HEK293T (cell line): ENCODE results near the gene HMCN2.

Experiments used
- CTCF ChIA-PET: fragments of 350-600 bp; formaldehyde crosslinking; extraction: SDS; loops from one replicate; lab custom pipeline; 2021; ENCODE audit warnings: antibody characterized with exemption, inconsistent platforms; lab: Yijun Ruan, JAX
- POLR2A ChIA-PET: fragments of 350-600 bp; formaldehyde crosslinking; extraction: SDS; loops from one replicate; lab custom pipeline; 2020; ENCODE audit warnings: antibody characterized with exemption, inconsistent platforms; lab: Yijun Ruan, JAX
- DNase-seq: peaks from one replicate; pipeline ENCODE4 v3.0.0; 2012; ENCODE audit warnings: mixed read lengths; ENCODE audit errors: extremely low spot score
- ARNT ChIP-seq: fragments of 450-650 bp; IDR thresholded peaks from 2 replicates; pipeline ENCODE4 v1.6.1; 2017; ENCODE audit warnings: mild to moderate bottlenecking
- BHLHE40 ChIP-seq: fragments of 450-650 bp; IDR thresholded peaks from 2 replicates; pipeline ENCODE4 v1.6.1; 2016; ENCODE audit warnings: mild to moderate bottlenecking, moderate library complexity, borderline replicate concordance
- CTBP1 ChIP-seq: fragments of 450-650 bp; IDR thresholded peaks from 2 replicates; pipeline ENCODE4 v1.6.1; 2016; ENCODE audit warnings: borderline replicate concordance
- ELF4 ChIP-seq: fragments of 450-650 bp; IDR thresholded peaks from 2 replicates; pipeline ENCODE4 v1.6.1; 2017; ENCODE audit warnings: antibody characterized with exemption
- FOXA1 ChIP-seq: fragments of 450-650 bp; IDR thresholded peaks from 2 replicates; pipeline ENCODE4 v1.6.1; 2016; ENCODE audit warnings: mild to moderate bottlenecking
- FOXK2 ChIP-seq: fragments of 450-650 bp; IDR thresholded peaks from 2 replicates; pipeline ENCODE4 v1.6.1; 2016; ENCODE audit warnings: mild to moderate bottlenecking
- FOXM1 ChIP-seq: fragments of 450-650 bp; IDR thresholded peaks from 2 replicates; pipeline ENCODE4 v1.6.1; 2017; ENCODE audit warnings: mild to moderate bottlenecking, borderline replicate concordance
- HDGF ChIP-seq: fragments of 450-650 bp; IDR thresholded peaks from 2 replicates; pipeline ENCODE4 v1.6.1; 2017; ENCODE audit warnings: antibody characterized with exemption, borderline replicate concordance
- L3MBTL2 ChIP-seq: fragments of 450-650 bp; conservative IDR thresholded peaks from 2 replicates; pipeline ENCODE4 v1.6.1; 2016; ENCODE audit warnings: mild to moderate bottlenecking
- LEF1 ChIP-seq: fragments of 450-650 bp; IDR thresholded peaks from 2 replicates; pipeline ENCODE4 v1.6.1; 2017; ENCODE audit warnings: mild to moderate bottlenecking, borderline replicate concordance
- NFRKB ChIP-seq: fragments of 450-650 bp; IDR thresholded peaks from 2 replicates; pipeline ENCODE4 v1.6.1; 2016; ENCODE audit warnings: mild to moderate bottlenecking, moderate library complexity
- SP1 ChIP-seq: fragments of 450-650 bp; IDR thresholded peaks from 2 replicates; pipeline ENCODE4 v1.6.1; 2017
- SUZ12 ChIP-seq: fragments of 450-650 bp; IDR thresholded peaks from 2 replicates; pipeline ENCODE4 v1.6.1; 2016; ENCODE audit warnings: mild to moderate bottlenecking
- TARDBP ChIP-seq: fragments of 450-650 bp; IDR thresholded peaks from 2 replicates; pipeline ENCODE4 v1.6.1; 2016
- ZNF384 ChIP-seq: fragments of 450-650 bp; IDR thresholded peaks from 2 replicates; pipeline ENCODE4 v1.6.1; 2016
- TF ChIP-seq, protein P1 (sequence below): fragments of 450-650 bp; IDR thresholded peaks from 2 replicates; pipeline ENCODE4 v1.6.1; 2016

The HMCN2 gene

DNA sequence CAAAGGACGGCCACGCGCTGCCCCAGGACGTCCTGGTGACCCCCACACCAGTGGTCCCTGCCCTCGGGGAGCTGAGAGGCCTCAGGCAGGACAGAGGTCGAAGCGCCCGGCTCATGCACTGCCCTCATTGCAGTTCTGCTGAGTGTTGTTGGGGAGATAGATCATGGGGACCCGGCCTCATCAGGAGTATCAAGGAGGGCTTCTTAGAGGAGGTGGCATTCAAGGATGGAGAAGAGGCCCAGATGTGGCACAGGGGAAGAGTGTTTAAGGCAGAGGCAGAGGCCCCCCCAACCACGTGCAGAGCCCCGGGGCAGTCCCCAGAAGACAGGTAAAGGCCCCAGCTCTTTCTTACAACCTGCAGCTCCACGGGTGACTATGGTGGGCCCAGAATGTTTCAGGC is 205.4 kb downstream of the HMCN2 start:
- TF ChIP-seq ZNF384 (no peak), SUZ12 (no peak), FOXA1 (no peak), L3MBTL2 (no peak), LEF1 (no peak)
- TF ChIP-seq, protein P1, sequence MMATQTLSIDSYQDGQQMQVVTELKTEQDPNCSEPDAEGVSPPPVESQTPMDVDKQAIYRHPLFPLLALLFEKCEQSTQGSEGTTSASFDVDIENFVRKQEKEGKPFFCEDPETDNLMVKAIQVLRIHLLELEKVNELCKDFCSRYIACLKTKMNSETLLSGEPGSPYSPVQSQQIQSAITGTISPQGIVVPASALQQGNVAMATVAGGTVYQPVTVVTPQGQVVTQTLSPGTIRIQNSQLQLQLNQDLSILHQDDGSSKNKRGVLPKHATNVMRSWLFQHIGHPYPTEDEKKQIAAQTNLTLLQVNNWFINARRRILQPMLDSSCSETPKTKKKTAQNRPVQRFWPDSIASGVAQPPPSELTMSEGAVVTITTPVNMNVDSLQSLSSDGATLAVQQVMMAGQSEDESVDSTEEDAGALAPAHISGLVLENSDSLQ = no peak
- ChIA-PET POLR2A (no interaction called here), CTCF (no interaction called here)
- no peak for DNase-seq

GRCh38 chr9:130471411-130472183 is 206.0 kb downstream of the HMCN2 start:
- ChIA-PET POLR2A (no interaction called here), CTCF (no interaction called here)
- no peak for DNase-seq
- TF ChIP-seq FOXM1 (no peak), FOXK2 (no peak), SUZ12 (no peak), NFRKB (no peak), LEF1 (no peak), ARNT (no peak), HDGF (no peak), L3MBTL2 (no peak), ZNF384 (no peak), SP1 (no peak)
- TF ChIP-seq, protein P1 = no peak

GRCh38 chr9:130472184-130472705 is 206.7 kb downstream of the HMCN2 start:
- ChIA-PET CTCF (no interaction called here), POLR2A (no interaction called here)
- TF ChIP-seq ELF4 (no peak), HDGF (no peak), FOXA1 (no peak), ARNT (no peak), BHLHE40 (no peak), ZNF384 (no peak)
- DNase-seq = no peak

DNA sequence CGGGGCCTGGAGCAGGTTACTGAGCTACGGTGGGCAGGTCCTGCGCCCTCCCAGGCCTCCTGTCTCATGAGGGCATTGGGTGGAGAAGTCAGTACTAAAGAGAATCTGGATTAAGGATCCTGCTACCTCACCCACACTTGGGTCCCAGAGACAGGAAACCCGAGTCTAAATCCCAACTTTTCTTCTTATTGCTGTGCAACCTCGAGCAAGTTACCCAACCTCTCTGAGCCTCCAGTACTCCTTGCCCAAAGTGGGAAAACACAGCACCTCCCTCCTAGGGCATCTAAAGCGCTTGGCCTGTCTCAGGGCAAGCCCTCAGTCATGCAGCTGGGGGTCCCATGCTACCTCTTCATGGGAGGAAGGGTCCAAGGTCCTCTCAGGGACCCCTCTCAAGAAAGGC is 207.4 kb downstream of the HMCN2 start:
- TF ChIP-seq SP1 (no peak), HDGF (no peak), BHLHE40 (no peak), LEF1 (no peak), ELF4 (no peak), FOXA1 (no peak), FOXM1 (no peak), ZNF384 (no peak), TARDBP (no peak), SUZ12 (no peak), NFRKB (no peak), ARNT (no peak), FOXK2 (no peak), CTBP1 (no peak), L3MBTL2 (no peak)
- TF ChIP-seq, protein P1 = no peak
- CTCF ChIA-PET = no interaction called here
- POLR2A ChIA-PET = no interaction called here
- no peak for DNase-seq

- ChIA-PET CTCF (no interaction called here), POLR2A (no interaction called here)
- no peak for TF ChIP-seq BHLHE40
- TF ChIP-seq ELF4 = no peak
- TF ChIP-seq FOXM1 = no peak
- no peak for TF ChIP-seq HDGF
- TF ChIP-seq ARNT = no peak
- DNase-seq = no peak
Observed at GRCh38 chr9:130473566-130473965, 208.0 kb downstream of the HMCN2 start.

DNA sequence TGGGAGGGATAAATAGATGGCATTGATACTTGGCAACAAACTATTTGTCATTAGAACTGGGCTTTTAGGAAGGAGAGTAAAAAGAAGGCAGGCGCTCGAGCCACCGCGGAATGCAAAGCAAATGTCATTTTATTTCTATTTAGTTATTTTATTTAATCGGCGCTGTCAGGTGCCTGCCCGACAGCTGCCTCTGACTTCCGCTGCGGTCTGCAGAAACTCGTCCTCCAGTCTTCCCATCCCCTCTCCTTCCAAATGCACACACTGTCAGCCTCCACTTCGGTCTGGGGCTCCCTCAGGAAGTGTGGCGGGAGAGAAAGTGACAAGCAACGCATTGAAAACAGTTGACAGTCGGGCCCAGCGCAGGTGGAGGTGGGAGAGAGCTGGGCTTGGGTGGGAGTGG is 208.5 kb downstream of the HMCN2 start:
- no peak for TF ChIP-seq HDGF
- TF ChIP-seq FOXM1 = no peak
- no peak for TF ChIP-seq L3MBTL2
- no peak for TF ChIP-seq FOXK2
- TF ChIP-seq ZNF384 = no peak
- no peak for TF ChIP-seq BHLHE40
- no peak for TF ChIP-seq TARDBP
- no peak for TF ChIP-seq ELF4
- no peak for TF ChIP-seq ARNT
- TF ChIP-seq, protein P1 = no peak
- TF ChIP-seq NFRKB = no peak
- TF ChIP-seq LEF1 = no peak
- TF ChIP-seq SP1 = no peak
- ChIA-PET POLR2A (no interaction called here), CTCF (interaction anchor here (0.6 kb wide), 1 partner anchor 14 kb away, joined by 3 read pairs; no protein-coding TSS in a partner anchor)
- no peak for DNase-seq
